Dermis blood vessel endothelial cell (primary cell): ENCODE measurements around the gene ADAMTS17. TPM values are rescaled to one million over a fixed set of nuclear protein-coding genes. Genes with fewer than 3 reads are reported as not detected.
"Not testable (repeated sequence)": the region's sequence is repeated elsewhere in the genome, so short reads cannot be mapped to it uniquely, and the experiment has no call there.

Source experiments
- DNase-seq: peaks from one replicate; pipeline ENCODE4 v3.0.0; 2010
- total RNA-seq: library from RNA; depleted of rRNA; stranded (reverse); fragments of >200 nt; gene quantifications from 2 replicates; pipeline ENCODE4 v1.2.3, GENCODE V29; 2014

ADAMTS17 gene
- 0.17 and 0.33 TPM in 2 replicates for total RNA-seq

GRCh38 chr15:100341750-100342560 lies at the start of gene ADAMTS17:
Gene ADAMTS17, minus strand, starts transcription at chr15:100341975. Its CDS starts 76 bp downstream, at chr15:100341899.
- peak; percentile 94 for DNase-seq

- no peak for DNase-seq
Observed at GRCh38 chr15:100385300-100386050, 43.7 kb upstream of the ADAMTS17 start.

- no peak for DNase-seq
Observed at GRCh38 chr15:100384108-100384410, 42.3 kb upstream of the ADAMTS17 start.

GRCh38 chr15:100383302-100384107 lies 41.7 kb upstream of the ADAMTS17 start:
- peak; percentile 1 for DNase-seq

GRCh38 chr15:100373942-100374341 lies 32.2 kb upstream of the ADAMTS17 start:
- DNase-seq = no peak

- DNase-seq = no peak
Observed at GRCh38 chr15:100373120-100373896, 31.5 kb upstream of the ADAMTS17 start.

- DNase-seq = no peak
Observed at GRCh38 chr15:100372739-100373119, 31.0 kb upstream of the ADAMTS17 start.

- DNase-seq = no peak
Observed at GRCh38 chr15:100355342-100355741, 13.6 kb upstream of the ADAMTS17 start.

GRCh38 chr15:100353449-100353848 lies 11.7 kb upstream of the ADAMTS17 start:
- DNase-seq = no peak

GRCh38 chr15:100350434-100351226 lies 8.9 kb upstream of the ADAMTS17 start:
- no peak for DNase-seq

- peak; percentile 90 for DNase-seq
Observed at GRCh38 chr15:100349696-100350433, 8.1 kb upstream of the ADAMTS17 start.

GRCh38 chr15:100349321-100349695 lies 7.5 kb upstream of the ADAMTS17 start:
- no peak for DNase-seq

- no peak for DNase-seq
Observed at GRCh38 chr15:100348578-100348977, 6.8 kb upstream of the ADAMTS17 start.

- DNase-seq = no peak
Observed at GRCh38 chr15:100346866-100347512, 5.2 kb upstream of the ADAMTS17 start.

GRCh38 chr15:100345438-100345837 lies 3.7 kb upstream of the ADAMTS17 start:
- DNase-seq = no peak

GRCh38 chr15:100343251-100343650 lies 1.5 kb upstream of the ADAMTS17 start:
- no peak for DNase-seq

- DNase-seq = no peak
Observed at GRCh38 chr15:100341239-100341749, 481 bp downstream of the ADAMTS17 start.

- DNase-seq = no peak
Observed at GRCh38 chr15:100340721-100341238, 995 bp downstream of the ADAMTS17 start.

- no peak for DNase-seq
Observed at GRCh38 chr15:100339999-100340398, 1.8 kb downstream of the ADAMTS17 start.

GRCh38 chr15:100339451-100339850 lies 2.3 kb downstream of the ADAMTS17 start:
- DNase-seq = not testable (repeated sequence)
